22Rv1 (cell line): ENCODE data around the gene OR10J5.
"Not testable (repeated sequence)": the region's sequence is repeated elsewhere in the genome, so short reads cannot be mapped to it uniquely, and the experiment has no call there.

ENCODE experiments used
- H3K27ac ChIP-seq: fragments of 450-650 bp; 2 replicates; pipeline ENCODE4 v1.5.1; 2017
- ZFX ChIP-seq: fragments of 450-650 bp; IDR thresholded peaks from 2 replicates; pipeline ENCODE4 v1.6.1; 2017; ENCODE audit warnings: antibody characterized with exemption, borderline replicate concordance
- TF ChIP-seq, protein P1 (sequence below): fragments of 450-650 bp; IDR thresholded peaks from 2 replicates; pipeline ENCODE4 v1.5.1; 2017; ENCODE audit warnings: mild to moderate bottlenecking

Gene OR10J5

DNA sequence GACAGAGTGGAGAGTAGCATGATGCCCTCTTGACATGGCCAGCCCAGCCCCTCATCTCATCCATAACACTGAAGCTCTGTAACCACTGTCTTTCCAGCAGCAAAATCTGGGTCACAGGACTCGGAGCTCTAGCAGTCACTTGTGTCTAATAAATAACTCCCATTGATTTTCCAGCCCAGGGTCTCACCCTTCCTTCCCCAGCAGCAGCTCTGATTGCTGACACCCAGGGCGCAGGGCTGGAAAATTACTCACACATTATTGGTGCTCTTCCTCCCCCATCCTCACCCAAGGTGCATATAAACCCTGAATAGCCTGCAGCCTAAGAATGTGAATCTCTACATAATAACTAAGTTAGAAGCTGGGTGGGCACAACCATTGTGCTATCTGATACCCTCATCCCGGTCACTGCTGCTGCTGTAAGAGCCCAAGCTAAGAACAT, 21.1 kb upstream of the OR10J5 start:
- no peak for TF ChIP-seq ZFX
- no peak overlapping the region for H3K27ac ChIP-seq

DNA sequence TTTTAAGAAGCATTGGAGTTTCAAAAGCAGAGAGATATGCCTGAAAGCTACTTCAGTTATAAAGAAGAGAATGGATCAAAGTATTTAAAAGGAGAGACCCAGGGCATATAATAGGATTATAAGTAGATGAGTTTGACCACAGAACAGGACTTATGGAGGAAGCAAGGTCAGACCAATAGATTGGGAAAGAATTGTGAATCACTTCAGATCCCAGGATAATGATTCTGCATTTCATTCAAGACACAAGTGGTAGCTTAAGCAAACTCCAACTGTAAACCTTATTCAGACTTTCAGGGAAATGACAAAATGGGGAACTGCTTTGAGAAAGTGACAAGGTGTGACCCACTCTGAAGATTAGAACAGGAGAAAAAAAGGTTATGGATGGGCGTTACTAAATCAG, 18.9 kb upstream of the OR10J5 start:
- H3K27ac ChIP-seq = no peak overlapping the region
- TF ChIP-seq, protein P1, sequence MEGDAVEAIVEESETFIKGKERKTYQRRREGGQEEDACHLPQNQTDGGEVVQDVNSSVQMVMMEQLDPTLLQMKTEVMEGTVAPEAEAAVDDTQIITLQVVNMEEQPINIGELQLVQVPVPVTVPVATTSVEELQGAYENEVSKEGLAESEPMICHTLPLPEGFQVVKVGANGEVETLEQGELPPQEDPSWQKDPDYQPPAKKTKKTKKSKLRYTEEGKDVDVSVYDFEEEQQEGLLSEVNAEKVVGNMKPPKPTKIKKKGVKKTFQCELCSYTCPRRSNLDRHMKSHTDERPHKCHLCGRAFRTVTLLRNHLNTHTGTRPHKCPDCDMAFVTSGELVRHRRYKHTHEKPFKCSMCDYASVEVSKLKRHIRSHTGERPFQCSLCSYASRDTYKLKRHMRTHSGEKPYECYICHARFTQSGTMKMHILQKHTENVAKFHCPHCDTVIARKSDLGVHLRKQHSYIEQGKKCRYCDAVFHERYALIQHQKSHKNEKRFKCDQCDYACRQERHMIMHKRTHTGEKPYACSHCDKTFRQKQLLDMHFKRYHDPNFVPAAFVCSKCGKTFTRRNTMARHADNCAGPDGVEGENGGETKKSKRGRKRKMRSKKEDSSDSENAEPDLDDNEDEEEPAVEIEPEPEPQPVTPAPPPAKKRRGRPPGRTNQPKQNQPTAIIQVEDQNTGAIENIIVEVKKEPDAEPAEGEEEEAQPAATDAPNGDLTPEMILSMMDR = no peak
- TF ChIP-seq ZFX = no peak

DNA sequence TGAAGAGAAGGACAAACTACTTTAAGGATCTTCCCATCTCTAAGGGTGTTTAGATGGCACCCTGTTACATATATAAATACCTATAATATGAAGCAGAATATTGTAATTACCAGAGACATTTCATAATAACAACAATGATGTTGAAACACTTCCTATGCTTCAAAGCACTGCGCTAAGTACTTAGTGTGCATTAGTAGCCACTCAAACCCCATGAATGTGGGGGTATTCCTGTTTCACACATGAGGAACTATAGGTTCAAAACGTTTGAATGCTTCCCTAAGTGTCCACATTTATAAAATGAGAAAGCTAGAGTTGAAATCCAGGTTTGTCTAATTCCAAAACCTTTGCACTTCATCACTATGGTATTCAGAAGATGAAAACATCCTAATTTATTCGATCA, 18.5 kb upstream of the OR10J5 start:
- H3K27ac ChIP-seq = no peak overlapping the region
- no peak for TF ChIP-seq ZFX
- TF ChIP-seq, protein P1 = no peak

DNA sequence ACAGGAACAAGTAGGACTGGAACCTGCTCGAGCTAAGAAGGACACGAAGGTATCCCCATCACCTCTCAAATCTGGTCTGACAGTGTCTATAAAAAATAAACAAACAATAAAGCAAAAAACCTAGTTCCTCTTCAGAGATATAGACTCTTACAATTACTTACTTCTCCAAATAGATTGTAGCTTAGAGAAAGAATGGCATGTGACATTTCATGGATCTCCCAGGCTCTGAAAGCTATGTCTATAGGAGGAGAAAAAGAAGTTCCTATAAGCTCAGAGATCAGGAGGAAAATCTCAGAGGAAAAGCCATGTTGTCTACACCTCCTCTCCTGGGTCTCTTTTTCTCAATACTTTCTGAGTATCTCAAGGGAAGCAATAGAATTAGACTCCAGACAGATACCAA, 12.3 kb upstream of the OR10J5 start:
- no peak for TF ChIP-seq ZFX
- TF ChIP-seq, protein P1 = no peak
- H3K27ac ChIP-seq = no peak overlapping the region

DNA sequence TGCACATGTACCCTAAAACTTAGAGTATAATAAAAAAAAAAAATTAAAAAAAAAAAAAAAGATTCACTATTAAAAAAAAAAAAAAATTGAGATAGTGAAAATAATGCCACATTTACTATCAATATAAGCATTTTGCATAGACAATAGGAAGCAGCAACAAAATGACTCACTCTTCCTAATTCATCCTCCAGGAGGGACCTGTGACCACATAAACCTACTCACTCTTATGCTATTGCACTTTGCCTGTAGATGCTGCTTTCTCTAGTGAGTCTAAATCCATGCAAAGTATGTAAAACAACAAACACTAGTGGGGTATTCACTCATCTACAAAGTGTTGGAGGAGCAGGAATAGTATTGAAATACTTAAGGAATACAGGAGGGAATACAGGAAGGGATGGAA, 2.9 kb downstream of the OR10J5 start:
- no peak for TF ChIP-seq ZFX
- TF ChIP-seq, protein P1 = no peak
- H3K27ac ChIP-seq = no peak overlapping the region

DNA sequence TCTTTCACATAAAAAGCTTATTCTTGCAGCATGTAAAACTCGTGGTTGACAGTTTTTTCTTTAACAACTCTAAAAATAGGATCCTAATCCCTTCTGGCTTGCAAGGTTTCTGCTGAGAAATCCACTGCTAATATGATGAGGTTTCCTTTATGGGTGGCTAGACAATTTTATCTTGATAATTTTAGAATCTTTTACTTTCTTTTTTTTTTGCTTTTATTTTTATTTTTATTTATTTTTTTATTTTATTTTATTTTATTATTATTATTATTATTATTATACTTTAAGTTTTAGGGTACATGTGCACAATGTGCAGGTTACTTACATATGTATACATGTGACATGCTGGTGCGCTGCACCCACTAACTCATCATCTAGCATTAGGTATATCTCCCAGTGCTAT, 11.0 kb downstream of the OR10J5 start:
- H3K27ac ChIP-seq = not testable (repeated sequence)

DNA sequence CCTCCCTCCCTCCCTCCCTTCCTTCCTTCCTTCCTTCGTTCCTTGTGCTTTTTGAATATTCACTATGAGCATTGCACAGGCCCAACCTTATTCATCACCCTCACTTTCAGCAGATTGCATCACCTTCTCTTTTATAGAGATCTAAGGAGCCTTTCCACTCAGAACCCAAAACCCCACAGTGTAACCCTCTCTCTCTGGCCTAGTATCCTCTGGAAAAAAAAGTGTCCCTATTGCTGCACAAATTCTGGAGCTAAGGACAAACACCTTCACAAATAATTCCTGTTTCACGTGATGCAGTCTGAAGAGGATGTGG, 25.6 kb downstream of the OR10J5 start:
- TF ChIP-seq ZFX = no peak
- TF ChIP-seq, protein P1 = no peak
- H3K27ac ChIP-seq = no peak overlapping the region

DNA sequence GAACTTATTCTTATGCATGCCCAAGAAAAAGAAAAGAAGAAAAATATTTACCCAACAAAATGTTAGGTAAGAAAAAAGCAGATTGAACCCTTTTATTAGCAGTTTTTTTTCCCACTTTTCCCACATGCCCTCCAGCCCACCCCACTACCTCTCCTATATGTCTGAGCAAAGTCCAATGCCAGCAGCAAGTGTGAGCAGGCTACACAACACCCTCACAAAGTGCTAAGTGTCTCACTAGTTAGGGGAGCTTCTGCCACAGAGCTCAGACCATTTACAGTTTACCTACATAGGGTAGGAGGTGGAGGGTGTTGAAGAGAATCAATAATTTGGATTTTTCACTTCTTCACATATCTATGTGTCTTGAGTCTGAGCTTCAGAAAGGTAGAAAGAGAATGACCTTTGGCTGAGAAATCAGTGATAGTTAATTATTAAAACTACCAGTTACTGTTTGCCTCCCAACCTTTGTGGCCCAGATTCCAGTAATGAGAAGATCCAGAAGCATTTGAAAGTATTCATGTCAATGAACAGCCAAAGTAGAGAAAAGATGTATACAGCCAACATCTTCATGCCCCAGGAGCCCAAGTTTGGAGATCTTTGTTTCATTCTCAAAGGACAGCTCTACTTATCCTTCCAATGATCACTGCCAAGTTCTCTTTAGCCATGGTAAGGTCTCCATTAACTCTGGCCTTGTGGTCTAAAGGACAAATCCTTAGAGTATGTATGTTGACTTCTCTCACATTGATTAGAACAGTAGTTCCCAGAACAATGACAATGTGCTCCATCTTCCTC, 26.2 kb downstream of the OR10J5 start:
- no peak for TF ChIP-seq ZFX
- TF ChIP-seq, protein P1 = no peak
- H3K27ac ChIP-seq = no peak overlapping the region
